ENCODE results near the gene ARHGEF1.

DNA sequence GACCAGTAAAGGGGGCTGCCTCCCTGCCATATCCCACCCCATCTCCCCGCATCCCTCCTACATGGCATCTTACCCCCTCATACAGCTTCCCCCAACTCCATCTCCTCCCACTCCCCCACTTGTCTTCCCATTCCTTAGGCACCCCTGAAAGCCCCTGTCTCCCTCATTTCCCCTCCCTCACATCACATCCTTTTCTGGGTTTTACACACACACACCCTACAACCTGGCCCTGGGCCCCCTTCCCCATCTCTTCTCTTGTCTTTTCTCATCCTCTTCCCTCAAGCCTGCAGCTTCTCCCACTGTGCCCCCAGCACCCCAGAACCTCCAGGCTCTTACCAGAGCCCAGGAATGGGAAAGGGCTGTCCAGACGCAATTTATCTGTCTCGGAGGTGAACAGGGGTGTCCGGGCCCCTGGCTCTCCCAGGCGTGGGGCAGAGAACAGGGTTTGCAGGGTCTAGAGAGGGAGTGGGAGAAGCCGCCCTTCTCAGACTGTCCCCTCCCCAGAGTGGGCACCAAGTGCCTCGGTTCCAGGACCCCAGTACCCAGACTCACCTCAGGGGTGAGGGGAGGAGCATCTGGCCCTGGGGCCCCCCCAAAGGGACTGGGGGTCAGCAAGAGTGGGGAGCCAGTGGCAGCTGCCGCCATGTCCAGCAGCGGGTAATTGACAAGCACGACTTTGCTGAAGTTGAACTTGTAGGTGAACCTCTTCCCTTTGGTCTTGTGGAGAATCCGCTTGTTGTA is 25.9 kb downstream of the ARHGEF1 start:
- TF ChIP-seq, protein P1, sequence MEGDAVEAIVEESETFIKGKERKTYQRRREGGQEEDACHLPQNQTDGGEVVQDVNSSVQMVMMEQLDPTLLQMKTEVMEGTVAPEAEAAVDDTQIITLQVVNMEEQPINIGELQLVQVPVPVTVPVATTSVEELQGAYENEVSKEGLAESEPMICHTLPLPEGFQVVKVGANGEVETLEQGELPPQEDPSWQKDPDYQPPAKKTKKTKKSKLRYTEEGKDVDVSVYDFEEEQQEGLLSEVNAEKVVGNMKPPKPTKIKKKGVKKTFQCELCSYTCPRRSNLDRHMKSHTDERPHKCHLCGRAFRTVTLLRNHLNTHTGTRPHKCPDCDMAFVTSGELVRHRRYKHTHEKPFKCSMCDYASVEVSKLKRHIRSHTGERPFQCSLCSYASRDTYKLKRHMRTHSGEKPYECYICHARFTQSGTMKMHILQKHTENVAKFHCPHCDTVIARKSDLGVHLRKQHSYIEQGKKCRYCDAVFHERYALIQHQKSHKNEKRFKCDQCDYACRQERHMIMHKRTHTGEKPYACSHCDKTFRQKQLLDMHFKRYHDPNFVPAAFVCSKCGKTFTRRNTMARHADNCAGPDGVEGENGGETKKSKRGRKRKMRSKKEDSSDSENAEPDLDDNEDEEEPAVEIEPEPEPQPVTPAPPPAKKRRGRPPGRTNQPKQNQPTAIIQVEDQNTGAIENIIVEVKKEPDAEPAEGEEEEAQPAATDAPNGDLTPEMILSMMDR (conservative IDR thresholded peaks at IDR 0.05; ENCODE audit: low read depth, low read length): no peak
- no peak for TF ChIP-seq EZH2phosphoT487 (IDR thresholded peaks at IDR 0.05; ENCODE audit: borderline replicate concordance, low read length)
